COLO668 (cell line): ENCODE results near the gene CECR2.

Experiments used
- DNase-seq: peaks from one replicate; lab custom pipeline; 2025; ENCODE audit not compliant: unreplicated experiment; lab: John Stamatoyannopoulos, UW

Gene CECR2

DNA sequence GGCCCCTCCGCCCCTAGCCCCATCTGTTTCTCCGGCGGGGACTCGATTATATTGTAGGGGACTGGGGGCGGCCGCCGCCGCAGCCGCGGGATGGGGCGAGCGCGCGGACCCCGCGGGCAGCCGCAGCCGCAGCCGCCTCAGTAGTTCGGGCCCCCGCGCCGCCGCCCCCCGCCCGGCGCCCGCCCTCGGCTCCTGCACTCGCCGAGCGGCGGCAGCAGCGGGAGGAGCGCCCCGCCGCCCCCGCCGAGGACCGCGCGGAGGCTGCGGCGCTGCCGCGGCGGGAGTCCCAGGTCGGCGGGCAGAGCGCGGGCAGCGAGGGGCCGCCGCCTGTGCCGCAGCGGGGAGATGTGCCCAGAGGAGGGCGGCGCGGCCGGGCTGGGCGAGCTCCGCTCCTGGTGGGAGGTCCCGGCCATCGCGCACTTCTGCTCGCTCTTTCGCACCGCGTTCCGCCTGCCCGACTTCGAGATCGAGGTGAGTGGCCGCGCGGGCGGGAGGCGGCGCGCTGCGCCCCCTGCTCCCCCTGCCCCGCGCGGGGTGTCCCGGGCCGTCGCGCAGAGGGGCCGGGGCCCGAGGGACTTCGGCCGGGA, at the start of gene CECR2:
Gene CECR2 (plus strand): TSS at position 22 of the 587 bp plus-strand sequence. CDS start 324 bp downstream, at position 346.
- DNase-seq: peak; percentile 26

DNA sequence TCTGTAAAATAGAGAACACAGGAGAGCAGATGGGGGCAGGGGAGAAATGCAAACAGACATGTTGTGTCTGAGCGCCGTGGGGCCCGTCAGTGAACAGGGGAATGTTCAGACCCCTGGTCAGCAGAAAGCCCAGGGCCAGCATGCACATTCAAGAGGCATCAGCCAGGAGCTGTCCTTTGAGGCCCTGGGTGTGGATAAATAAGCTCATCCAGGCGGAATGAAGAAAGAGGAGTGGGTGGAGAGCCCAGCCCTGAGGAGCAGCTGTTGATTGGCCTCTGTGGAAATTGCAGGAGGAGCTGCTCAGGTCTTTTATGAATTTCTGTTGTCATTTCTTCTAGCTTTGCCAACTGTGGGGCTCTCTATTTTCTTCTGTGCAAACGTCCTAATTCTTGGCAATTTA, 49.7 kb upstream of the CECR2 start:
- no peak for DNase-seq

DNA sequence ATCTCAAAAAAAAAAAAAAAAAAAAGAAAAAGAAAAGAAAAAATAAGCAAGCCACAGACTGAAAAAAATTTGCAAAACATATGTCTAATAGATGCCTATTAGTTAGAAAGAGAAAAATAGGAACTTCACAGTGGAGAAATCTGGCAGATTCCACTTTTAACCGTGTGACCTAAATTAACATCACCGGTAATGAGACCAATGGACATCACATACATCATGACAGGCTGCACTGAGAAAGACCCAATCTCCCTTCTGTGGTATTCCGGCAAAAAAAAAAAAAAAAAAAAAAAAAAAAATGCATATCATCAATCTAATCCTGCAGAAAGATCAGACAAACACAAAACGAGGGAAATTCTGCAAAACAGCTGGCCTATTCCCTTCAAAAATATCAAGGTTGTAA, 46.7 kb upstream of the CECR2 start:
- no peak for DNase-seq

DNA sequence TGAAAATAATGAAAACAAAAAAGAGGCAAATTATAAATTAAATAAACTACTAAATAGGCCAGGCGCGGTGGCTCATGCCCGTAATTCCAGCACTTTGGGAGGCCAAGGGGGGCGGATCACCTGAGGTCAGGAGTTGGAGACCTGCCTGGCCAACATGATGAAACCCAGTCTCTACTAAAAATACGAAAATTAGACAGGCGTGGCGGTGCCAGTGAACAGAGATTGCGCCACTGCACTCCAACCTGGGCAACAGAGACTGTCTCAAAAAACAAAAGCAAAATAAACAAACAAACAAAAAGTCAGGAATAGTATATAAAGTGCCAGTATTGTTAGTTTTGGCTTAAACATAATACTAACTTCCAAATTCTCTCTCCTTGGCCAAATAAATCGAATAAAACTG, 37.6 kb upstream of the CECR2 start:
- no peak for DNase-seq

DNA sequence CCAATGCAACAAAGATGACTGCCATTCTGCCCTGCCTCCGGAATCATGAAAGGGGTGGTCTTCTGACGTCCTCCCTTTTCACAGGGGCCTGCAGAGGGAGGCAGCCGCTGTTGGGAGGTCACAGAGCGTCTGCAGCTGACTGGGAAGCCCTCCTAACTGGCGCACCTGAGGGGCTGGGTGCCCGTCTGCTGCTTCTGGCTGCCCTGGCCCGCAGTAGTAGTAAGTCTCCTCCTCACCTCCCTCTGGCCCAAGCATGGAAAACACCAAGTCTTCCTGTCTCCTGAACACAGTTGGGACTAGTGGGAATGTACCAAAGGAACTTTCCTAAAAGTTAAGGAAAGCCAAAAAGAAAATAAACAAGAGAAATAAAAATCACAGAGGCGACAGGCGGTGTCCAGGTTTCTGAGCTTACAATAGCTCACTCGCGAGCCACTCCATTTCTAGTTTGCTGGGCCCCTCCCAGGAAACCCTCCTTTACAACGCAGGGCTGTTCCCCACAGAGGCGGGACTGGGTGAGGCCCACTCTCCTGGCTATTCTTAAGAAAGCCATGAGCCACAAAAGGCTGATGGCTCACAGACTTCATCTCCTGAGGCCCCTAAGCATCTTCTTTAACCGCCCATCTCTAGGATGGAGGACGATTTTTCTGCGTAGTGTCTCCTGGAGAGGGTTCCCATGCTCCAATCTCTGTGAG, 37.0 kb upstream of the CECR2 start:
- DNase-seq: no peak

DNA sequence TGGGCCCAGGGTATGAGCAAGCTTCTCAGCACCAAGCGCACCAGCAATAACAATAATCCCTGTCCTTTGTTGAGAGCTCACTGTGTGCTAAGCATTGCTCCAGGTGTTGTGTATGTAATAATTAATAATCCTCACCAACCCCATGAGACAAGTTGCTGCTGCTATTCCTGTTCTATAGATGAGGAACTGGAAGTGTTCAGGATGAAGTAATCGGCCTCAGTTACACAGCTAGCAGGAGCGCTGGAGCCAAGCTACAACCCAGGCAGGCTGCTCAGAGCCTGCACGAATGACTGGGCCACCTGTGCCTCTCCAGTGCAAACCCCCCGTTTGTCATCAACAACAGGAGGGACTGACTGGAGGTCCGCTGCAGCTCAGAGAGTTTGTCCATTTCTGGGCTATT, 35.2 kb upstream of the CECR2 start:
- DNase-seq: no peak

DNA sequence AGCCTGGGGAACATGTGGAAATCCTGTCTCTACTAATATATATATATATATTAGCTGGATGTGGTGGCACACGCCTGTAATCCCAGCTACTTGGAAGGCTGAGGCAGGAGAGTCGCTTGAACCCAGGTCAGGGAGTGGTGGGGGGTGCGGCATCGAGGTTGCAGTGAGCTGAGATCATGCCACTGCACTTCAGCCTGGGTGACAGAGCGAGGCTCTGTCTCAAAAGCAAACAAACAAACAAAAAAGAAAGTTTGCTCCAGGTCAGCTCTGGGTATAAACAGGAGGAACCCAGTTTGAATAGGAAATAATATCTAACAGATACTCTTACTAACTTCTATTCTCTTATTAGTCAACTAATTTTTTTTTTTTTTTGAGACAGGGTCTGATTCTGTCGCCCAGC, 34.3 kb upstream of the CECR2 start:
- no peak for DNase-seq

DNA sequence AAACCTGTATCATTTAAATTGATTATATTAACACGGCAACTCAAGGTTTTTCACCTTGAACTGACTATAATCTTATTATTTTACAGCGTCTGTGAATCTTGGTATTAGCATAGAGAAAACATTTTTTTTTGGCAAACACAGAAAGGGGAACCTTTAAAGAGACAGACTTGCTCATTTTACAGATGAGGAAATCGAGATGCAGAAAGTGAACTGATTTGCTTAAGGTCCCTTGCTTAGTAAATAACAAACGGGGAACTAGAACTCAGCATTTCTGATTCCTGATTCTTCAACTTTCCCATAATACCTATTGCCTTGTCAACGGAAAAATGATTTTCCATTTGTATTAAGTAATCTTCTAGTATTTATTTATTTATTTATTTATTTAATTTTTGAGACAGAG, 33.2 kb upstream of the CECR2 start:
- DNase-seq: no peak

DNA sequence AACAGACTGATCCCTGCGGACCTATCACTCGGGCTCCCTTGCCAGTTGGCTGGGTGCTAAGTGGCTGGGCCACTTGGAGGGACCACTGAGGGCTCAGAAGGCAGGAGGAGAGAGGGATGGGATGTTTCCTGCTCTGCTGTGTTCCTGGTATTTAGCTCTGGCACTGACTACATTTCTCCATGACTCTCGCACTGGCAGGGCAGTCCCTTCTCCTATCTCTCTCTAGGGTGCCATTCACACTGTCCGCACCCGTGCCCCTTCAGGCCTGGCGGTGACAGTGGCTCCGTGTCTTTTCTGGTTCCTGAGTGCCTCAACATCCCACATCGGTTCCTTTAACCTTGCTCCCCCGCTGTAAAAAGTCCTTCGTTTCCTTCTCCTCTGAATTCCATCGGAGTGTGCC, 31.6 kb upstream of the CECR2 start:
- DNase-seq: no peak

DNA sequence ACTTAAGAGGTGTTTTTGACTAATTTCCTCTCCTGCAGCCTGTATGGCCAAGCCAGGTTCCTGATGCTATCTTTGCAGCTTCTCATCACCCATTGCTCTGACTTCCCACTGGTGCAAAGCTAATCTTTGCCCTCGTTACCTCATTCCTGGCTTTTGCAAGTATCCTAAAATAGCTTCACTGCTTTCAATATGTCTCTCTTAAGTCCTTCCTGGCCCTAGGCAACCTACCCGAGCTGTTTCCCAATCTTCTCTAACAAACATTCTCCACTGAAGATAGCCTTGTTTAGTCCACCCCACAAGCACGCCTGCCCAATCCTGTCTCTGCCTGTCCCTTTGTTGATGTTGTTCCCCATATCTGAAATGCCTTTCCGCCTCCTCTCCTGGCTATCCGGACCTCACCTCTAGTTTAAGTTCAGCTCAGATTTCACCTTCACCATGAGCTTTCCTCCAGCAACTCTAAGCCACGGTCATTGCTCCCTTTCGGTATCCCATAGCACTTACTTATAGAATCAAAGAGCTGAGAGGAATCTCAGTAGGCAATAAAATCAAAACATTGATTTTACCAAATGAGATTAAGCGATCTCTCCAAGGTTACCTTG, 30.1 kb upstream of the CECR2 start:
- DNase-seq: no peak

DNA sequence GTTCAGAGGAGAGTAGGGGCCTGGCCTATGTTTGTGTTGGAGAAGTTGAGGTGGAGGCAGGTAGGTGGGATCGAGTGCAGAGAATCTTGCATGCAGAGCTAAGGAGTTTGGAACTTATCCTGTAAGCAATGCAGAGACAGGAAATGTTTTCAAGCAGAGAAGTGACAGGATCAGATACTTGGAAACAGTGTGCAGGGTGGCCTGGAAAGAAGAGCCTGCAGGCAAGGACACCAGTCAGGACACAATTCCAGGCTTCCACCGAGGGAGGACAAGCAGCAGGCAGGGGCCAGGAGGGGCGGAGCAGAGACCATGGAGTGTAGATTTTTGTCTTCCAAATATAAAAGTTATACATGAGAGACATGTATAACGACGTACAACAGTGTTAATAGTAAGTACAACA, 26.9 kb upstream of the CECR2 start:
- DNase-seq: no peak

DNA sequence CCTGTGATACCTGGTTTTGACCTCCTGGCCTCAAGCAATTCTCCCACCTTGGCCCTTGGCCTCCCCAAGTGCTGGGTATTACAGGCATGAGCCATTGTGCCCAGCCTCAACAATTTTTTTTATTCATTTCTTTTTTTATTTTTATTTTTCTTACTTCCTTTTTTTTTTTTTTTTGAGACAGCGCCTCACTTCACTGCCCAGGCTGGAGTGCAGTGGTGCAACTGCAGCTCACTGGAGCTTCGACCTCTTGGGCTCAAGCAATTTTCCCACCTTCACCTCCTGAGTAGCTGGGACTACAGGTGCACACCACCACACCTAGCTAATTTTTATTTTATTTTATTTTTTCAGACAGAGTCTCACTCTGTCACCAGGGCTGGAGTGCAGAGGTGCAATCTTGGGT, 25.5 kb upstream of the CECR2 start:
- no peak for DNase-seq

DNA sequence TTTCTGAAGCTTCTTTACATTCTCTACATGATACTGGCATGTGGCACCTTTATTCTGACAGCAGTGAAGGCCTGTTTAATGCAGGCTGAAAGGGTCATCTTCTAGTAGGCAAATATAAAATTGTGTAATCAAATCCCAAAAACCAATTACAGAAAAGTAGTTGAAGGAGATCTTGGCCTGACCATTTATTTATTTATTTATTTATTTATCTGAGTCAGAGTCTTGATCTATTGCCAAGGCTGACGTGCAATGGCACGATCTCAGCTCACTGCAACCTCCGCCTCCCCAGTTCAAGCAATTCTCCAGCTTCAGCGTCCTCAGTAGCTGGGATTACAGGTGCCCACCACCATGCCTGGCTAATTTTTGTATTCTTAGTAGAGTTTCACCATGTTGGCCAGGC, 22.7 kb upstream of the CECR2 start:
- DNase-seq: no peak

DNA sequence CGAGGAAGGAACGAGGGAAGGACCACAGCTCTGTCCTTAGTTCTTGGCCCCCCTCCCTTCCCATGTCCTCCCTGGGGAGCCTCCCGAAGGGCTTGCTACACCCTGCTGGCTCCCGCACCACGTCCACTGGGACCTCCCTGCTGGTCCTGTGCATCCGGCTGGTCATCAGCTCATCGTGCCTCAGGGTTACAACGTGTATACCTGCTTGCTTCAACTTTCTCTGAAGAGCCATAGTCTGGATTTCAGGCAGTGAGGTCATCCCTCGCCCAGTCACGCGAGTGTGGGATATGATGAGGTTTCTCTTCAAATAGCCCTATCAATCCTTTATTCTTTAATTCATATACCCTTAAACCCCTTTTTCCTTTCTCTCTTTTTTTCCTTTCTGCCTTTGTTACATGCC, 21.5 kb upstream of the CECR2 start:
- no peak for DNase-seq

DNA sequence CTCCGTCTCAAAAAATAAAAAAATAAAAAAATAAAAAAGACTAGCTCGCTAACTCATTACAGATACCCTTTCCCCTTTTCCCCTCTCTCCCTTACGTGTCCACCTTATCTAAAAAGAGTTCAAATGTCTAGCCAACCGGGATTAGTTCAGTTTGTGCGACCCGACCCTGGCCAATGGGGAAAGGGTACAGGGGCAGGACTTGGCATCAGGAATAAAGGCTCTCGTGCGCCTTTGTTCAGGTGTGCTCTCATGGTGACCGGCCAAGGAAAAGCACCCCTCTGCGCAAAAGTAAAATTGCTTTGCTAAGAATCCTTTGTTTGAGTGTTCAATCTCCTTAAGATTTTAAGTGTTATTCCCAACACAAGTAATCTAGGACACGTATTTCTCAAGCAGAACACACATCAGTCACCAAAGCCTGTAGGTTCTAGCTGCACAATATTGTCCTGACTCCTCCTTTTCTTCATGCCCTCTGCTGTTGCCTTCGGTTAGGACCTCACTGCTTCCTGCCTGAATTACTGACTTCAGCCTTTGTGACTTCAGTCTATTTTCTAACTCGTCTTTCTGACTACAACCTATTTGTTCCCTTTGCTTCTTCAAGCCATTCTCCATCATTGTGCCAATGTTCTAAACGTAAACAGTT, 20.7 kb upstream of the CECR2 start:
- no peak for DNase-seq

DNA sequence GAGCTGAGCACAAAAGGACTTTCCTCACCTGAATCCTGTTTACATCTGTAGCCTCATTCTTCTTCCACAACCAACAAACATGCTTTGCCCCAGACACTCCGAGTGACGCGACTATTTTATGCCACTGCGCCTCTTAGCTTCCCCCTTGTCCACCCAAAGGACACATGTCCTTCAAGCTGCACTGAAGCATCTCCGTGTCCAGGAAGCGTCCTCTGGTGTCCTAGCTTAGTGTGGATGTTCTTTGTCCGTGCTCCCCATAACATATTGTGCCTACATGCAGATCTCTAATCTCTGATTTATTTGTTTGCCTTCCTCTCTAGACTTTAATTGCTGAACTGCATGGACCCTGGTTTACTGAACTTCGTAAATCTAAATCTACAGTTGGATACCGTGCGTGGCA, 20.1 kb upstream of the CECR2 start:
- no peak for DNase-seq

DNA sequence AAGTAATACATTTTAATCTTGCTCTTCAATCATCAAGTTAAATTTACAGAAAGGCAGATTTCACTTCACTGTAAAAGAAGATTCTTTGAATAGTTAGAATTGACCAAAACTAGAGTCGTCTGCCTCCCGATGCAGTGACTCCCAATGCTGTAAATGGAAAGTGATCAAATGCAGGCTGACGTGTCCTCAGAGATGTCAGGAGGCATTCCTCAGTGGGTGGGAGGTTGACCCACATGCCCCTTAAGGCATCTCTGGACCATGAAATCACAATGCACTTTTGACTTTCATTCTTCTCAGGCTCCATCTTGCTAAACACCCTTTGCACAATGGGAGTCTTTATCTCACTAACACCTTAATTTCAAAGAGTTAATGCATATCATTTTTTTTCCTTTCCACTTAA, 19.0 kb upstream of the CECR2 start:
- DNase-seq: no peak

DNA sequence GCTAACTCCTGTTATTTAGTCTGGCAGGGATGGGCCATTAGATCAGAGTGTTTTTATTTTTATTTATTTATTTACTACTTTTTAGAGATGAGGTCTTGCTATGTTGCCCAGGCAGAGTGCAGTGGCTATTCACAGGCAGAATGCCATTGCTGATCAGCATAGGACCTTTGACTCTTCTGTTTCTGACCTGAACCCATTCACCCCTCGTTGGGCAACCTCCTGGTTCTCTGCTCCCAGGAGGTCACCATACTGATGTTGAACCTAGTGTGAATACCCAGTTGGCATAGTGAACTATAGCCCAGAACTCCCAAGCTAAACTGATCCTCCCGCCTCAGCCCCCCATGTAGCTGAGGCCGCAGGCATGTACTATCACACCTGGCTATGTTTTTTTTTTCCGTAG, 16.5 kb upstream of the CECR2 start:
- no peak for DNase-seq

DNA sequence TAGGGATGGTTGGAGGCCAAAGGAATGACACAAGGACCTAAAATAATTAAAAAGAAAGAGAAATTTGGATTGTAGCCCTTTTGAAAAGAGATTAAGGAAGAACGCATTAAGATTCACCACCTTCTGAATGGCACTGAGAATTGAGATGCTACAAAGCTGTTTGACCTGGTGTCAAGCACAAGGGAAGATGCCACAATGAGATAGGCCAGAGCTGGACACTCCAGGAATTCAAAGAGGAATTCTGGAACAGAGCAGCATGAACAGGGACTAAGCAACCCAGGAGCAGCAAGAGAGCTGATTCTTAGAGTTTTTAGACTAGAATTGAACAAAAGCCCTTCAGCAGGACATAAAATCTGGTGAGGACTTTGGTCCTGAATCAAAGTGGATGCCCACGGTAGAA, 11.6 kb upstream of the CECR2 start:
- DNase-seq: no peak

DNA sequence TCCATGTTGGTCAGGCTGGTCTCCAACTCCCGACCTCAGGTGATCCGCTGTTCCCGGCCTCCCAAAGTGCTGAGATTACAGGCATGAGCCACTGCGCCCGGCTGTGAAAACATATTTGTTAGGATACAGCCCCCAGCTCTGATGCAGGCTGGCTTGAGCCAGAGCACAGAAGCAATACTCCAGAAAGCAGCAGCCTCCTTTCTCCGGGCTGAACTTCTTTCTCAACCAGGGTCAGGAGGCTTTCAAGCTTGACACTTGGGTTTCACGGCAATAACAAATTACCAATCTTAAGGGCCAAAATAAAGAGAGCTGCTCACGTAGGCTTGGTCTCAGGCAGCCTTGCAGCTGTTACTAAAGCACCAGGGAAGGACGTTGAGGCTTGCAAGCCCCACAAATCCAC, 10.8 kb upstream of the CECR2 start:
- DNase-seq: no peak

DNA sequence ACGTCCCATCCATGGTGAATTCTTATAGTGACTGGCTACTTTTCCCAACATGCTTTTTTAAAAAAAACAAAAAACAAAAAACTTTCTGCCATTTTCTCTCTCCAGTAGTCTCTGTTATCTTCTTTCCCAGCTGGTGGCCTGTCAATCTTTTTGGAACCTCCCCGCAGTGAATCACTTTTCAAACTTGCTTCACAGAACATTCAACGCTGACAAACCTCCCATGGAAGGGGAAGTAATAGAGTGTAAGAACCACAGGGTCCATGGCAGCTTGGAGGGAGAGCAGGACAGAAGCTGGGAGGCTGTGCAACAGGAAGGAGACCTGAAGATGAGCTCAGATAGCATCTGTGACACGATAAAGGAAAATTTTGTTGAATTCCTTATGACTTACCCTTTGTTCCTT, 9.8 kb upstream of the CECR2 start:
- no peak for DNase-seq

DNA sequence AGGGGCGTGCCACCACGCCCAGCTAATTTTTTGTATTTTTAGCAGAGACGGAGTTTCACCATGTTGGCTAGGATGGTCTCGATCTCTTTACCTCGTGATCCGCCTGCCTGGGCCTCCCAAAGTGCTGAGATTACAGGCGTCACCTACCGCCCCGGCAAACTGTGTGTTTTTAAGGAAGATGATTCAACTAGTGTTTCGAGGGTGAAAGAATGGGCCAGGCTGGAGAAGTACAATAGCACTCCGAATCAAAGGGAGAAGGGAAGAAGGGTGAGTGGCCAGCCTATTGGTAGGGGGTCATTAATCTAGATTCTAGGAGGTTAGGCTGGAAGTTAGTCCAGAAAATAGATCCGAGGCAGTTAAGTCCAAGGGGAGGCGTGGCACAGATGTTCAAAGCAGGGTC, 2.9 kb upstream of the CECR2 start:
- no peak for DNase-seq
